GM19452 (cell line): ENCODE results near the gene IKZF1.
A peak's percentile ranks its signal among the peaks of the same experiment; 100 is the strongest.

Experiments used
- ATAC-seq: cut with Tn5 transposase; IDR thresholded peaks from one replicate; pipeline ENCODE4 v1.9.1; 2021; ENCODE audit not compliant: unreplicated experiment

The IKZF1 gene

GRCh38 chr7:50369143-50370026, 64.9 kb downstream of the IKZF1 start:
- ATAC-seq: no peak

DNA sequence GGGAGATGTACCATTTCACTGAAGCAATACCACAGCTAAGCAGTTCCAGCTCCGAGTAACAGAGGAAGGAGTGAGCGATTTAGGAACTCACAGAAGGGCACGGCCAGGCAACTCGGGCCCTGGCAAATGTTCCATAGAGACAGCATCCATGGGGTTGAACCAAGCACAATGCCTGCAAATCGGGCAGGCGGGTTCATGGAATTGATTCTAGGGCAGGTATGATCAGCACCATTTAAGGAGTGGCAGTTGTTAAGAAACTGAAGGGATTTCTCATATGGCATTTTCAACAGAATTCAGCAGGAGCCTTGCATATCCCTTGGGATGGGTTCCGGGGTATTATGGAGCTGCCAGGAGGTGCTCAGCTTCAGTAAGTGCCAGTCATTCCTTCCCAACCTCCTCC, 66.4 kb downstream of the IKZF1 start:
- ATAC-seq: no peak

DNA sequence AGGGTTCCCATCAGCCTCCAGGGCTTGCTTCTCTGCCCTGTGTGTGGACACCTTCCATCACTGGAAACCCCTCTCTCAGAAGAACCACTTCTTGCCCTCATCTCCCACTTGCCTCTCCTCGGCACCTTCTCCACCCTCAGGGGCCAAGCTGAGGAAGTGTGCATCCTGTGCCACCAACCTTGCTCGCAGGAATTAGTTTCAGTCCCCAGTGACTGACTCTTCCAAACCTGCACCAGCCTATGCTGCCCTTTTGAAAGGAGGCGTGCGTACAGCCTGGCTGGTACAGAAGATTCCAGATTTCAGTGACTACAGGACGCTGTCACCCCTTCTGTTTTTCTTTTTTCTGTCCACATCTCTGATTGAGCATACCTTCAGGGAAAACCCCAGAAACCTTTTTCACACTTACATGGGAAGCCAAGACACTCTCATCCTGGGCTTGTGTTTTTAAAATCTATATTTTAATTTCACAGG, 67.1 kb downstream of the IKZF1 start:
- ATAC-seq: no peak

- no peak for ATAC-seq
Measured at GRCh38 chr7:50372923-50373322, 68.4 kb downstream of the IKZF1 start.

- ATAC-seq: no peak
Measured at GRCh38 chr7:50376056-50376820, 71.7 kb downstream of the IKZF1 start.

- no peak for ATAC-seq
Measured at GRCh38 chr7:50377356-50377755, 72.8 kb downstream of the IKZF1 start.

DNA sequence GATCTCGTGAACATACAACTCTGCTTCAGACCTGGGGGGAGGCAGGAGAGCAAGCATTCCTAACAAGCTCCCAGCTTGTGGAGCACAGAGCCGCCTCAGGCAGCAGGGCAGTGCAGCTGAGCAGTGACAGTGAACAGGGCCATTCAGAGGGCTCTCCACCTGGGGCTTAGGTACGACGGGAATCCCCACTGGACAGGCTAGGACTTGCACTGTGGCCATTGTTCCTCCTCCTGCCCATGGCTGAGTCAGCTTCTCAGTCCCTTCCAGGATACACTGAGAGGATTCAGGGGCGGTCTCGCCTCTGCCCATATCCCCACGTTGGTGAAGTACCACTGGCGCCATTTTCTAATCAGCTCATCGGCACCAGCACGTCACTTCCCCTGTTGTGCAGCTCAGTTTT, 74.6 kb downstream of the IKZF1 start:
- ATAC-seq: no peak

DNA sequence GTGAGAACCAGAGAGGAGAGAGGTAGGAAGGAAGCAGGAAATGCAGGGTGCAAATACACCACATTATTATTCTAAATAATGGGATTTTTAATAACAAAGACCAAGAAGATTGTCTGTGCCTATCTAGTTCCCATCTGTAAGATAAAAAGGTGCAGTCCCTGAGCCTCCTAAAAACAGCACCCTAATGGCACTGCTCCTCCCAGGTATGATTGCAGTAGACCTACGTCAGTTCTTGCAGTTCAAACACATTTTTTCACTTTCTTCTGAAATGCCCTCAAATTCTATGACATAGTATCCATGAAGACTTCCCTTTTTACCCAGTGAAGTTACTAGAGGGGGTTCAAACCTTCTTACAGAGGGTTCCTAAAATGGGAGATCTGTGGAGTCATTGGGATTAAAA, 75.0 kb downstream of the IKZF1 start:
- ATAC-seq: no peak

DNA sequence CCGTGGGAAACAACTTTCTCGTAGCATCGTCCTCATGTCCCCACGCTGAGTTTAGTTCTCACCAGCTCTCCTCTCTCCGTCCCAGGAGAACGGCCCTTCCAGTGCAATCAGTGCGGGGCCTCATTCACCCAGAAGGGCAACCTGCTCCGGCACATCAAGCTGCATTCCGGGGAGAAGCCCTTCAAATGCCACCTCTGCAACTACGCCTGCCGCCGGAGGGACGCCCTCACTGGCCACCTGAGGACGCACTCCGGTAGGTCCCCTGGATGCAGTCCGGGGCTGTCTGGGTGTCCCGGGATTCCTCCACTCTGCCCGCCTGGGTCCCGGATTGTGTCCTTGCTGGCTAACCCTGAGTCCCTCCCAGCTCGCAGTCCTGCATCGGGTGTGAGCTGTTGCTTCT, 77.9 kb downstream of the IKZF1 start:
- ATAC-seq: no peak

DNA sequence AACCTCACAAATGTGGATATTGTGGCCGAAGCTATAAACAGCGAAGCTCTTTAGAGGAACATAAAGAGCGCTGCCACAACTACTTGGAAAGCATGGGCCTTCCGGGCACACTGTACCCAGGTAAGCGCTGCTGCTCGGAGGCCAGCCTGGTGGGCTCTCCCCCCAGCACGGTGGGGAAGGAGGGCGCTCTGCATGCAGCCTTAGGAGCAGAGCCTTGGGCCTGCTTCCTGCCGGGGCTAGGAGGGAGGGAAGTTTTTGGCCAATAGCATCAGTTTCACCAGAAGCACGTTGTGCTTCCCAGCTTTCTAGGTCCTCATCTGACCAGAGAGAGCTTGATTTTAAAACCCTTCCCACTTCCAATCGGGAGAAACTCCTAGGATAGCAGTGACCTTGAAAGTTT, 82.8 kb downstream of the IKZF1 start:
- ATAC-seq: no peak

DNA sequence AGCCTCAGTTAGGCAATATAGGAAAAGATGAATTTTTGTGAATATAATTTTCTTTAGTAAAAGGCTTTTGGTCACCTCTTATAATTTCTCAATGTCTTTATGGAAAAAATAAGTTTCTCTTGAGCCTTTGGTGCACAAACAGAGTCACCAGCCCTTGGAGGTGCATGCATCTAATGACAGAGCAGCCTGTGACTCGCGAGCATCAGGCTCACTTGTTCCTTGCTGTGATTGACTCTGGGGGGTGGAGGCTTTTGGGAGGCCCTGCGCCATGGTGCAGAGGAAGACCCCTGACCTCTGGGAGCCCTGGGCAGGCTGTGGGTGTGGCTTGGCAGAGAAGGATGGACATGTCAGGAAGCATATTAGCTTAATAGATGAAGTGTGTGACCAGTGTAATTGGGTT, 85.4 kb downstream of the IKZF1 start:
- no peak for ATAC-seq

GRCh38 chr7:50391386-50391785, 86.9 kb downstream of the IKZF1 start:
- no peak for ATAC-seq

- ATAC-seq: no peak
Measured at GRCh38 chr7:50393076-50393475, 88.6 kb downstream of the IKZF1 start.

DNA sequence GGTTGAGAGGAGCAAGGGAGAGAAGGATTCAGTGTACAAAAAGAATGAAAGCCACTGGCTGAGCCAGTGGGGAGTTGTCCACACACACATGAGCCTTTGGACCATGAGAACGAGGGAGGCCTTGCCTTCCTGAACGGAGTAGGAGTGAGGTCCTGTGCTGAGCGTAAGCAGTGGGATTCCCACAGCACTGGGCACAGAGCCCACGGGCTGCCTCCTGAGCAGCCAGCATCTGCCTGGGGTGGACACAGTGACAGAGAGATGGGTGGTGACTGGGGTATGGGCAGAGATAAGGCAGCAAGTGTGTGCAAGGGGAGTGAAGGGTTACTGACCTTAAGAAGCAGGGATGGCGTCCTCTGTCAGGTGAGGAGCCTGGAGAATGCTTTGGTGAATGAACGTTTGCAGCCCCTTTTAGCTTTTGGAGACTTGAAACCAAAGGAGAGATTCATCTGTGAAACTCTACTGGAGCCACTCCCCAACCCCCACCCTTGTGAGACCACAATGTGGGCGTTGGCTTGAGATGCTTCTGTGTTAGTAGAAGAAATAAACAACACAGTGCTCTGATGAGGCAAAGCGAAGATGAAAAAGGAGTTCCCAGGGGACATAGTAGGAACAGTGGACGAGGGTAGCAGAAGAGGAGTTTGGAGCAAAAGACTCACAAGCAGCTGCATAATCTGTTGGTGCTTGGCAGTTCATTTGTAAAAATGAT, 89.2 kb downstream of the IKZF1 start:
- ATAC-seq: no peak

DNA sequence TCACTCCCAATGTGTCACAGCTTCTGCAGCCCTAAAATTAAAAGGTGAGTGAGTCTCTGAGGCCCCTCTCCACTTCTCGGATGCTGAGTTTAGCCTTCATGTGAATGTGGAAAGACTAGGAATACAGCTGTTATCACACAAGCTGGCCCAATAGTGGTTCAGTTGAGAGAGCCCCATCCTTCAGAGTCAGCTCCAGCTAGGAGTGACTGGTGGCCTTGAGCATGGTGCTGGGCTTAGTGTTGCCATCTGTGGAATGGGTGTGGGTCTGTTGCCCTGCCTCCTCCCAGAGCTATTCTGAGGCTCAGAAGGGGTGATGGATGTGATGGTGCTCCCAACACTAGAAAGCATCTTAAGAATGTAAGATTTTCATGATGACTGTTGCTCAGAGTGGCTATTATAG, 89.8 kb downstream of the IKZF1 start:
- no peak for ATAC-seq

GRCh38 chr7:50396856-50397255, 92.3 kb downstream of the IKZF1 start:
- ATAC-seq: no peak

DNA sequence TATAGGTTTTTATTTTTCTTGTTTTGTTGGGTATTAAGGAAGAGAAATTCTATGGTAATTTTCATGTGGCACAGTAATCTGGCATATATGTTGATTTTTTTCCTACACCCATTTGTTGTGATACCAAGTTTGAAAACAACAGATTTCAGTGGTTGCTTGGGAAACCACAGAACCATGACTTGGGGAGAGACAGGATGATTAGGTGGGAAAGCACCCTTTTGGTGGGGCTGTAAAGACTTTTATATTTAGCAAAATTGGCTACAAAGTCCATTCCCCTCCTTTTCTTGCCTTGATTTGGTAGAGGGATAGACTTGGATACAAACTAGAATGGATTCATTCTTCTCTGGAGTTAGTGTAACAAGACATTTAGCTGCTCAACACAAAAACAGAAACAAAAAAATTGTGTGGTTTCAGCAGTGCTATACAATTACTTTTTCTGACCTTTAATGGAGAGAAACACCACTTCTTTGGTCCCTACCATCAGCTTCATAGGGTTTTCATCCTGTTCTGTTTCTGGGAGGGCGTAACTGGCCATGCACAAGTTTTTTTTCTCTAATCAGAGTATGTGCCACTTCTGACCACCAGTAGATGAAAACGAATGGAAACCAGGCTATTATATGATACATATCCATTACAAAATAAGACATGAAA, 92.9 kb downstream of the IKZF1 start:
- peak; percentile 62 for ATAC-seq

DNA sequence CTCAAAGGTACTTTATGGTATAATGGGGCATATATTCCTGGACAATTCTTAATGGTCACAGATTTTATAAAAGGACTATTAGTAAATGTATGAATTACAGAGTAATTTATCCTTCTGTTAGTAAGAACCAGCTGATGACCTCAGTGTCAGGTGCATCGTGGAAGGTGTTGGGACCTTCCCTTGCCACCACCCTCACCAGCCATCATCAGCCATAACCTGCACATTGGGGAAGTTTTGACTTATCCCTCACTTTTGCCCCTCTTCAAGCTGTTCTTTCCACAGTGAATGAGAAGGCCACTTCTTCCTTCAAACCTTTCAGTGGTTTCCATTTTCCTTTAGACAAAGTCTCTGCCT, 93.4 kb downstream of the IKZF1 start:
- peak; percentile 4 for ATAC-seq

DNA sequence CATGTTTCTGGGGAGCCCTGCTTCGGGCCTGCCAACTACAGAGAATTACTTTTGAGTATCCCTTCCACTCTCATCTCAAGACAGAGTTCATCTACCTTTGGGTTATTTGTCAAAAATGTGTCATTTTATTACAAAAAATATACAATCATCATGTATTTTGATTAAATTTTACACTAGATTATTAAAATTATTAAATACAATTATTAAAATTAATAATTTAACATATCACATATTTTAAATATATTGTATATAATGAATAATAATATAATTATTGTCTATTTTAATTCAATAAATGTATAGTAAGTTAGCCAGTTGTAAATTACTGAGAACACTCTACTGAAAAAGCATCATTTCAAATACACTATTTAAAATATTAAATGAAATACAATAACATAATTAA, 94.7 kb downstream of the IKZF1 start:
- ATAC-seq: no peak

- ATAC-seq: no peak
Measured at GRCh38 chr7:50399635-50400034, 95.1 kb downstream of the IKZF1 start.

DNA sequence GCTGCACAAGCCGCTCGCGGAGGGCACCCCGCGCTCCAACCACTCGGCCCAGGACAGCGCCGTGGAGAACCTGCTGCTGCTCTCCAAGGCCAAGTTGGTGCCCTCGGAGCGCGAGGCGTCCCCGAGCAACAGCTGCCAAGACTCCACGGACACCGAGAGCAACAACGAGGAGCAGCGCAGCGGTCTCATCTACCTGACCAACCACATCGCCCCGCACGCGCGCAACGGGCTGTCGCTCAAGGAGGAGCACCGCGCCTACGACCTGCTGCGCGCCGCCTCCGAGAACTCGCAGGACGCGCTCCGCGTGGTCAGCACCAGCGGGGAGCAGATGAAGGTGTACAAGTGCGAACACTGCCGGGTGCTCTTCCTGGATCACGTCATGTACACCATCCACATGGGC, 95.6 kb downstream of the IKZF1 start:
- no peak for ATAC-seq
